GM19025 (cell line): ENCODE results near the gene RYR1.
"Not testable (repeated sequence)": the region's sequence is repeated elsewhere in the genome, so short reads cannot be mapped to it uniquely, and the experiment has no call there.

ENCODE experiments used
- ATAC-seq: cut with Tn5 transposase; IDR thresholded peaks from one replicate; pipeline ENCODE4 v1.9.1; 2021; ENCODE audit warnings: mild to moderate bottlenecking, low read depth, moderate library complexity; ENCODE audit not compliant: unreplicated experiment

RYR1 gene

GRCh38 chr19:38631301-38631700 lies 197.8 kb downstream of the RYR1 start:
- ATAC-seq = not testable (repeated sequence)

GRCh38 chr19:38631811-38632475 lies 198.5 kb downstream of the RYR1 start:
- not testable (repeated sequence) for ATAC-seq

GRCh38 chr19:38632476-38633213 lies 199.2 kb downstream of the RYR1 start:
- no peak for ATAC-seq

- no peak for ATAC-seq
Observed at GRCh38 chr19:38634757-38635482, 201.4 kb downstream of the RYR1 start.

- no peak for ATAC-seq
Observed at GRCh38 chr19:38635483-38636399, 202.2 kb downstream of the RYR1 start.
